ENCODE measurements around the gene CDH13.

- TF ChIP-seq RFX5 (IDR thresholded peaks at IDR 0.05; ENCODE audit: low read depth, low read length) (no peak), TARDBP (IDR thresholded peaks at IDR 0.05; ENCODE audit: borderline replicate concordance) (no peak), MTA2 (IDR thresholded peaks at IDR 0.05; ENCODE audit: low read depth) (no peak), TAF1 (IDR thresholded peaks at IDR 0.05; ENCODE audit: borderline replicate concordance, low read depth, low read length) (no peak), POLR2AphosphoS2 (IDR thresholded peaks at IDR 0.05; ENCODE audit: low read depth, low read length) (no peak), CTCF (IDR thresholded peaks at IDR 0.05 in 2 of 3, conservative IDR thresholded peaks at IDR 0.05 in 1 of 3; ENCODE audit: control insufficient read depth in 2 of 3, extremely low read depth in 1 of 3, insufficient read depth in 1 of 3, low read depth in 3 of 3, low read length in 3 of 3) (no peak), MAX (IDR thresholded peaks at IDR 0.05; ENCODE audit: low read depth, low read length) (no peak), USF1 (IDR thresholded peaks at IDR 0.05; ENCODE audit: borderline replicate concordance, extremely low read length, insufficient read depth, low read depth, low read length) (no peak), USF2 (IDR thresholded peaks at IDR 0.05; ENCODE audit: borderline replicate concordance, low read depth, low read length) (no peak), MEF2A (IDR thresholded peaks at IDR 0.05; ENCODE audit: insufficient read depth, low read depth, low read length) (no peak)
These were observed 644.4 kb downstream of the CDH13 start for GRCh38 chr16:83271123-83271522.
